Measurements from ENCODE around the gene SEL1L2. TPM values are rescaled to one million over a fixed set of nuclear protein-coding genes. Genes with fewer than 3 reads are reported as not detected.

Gene SEL1L2
- total RNA-seq, 6 experiments from 2014 or later: not detected

DNA sequence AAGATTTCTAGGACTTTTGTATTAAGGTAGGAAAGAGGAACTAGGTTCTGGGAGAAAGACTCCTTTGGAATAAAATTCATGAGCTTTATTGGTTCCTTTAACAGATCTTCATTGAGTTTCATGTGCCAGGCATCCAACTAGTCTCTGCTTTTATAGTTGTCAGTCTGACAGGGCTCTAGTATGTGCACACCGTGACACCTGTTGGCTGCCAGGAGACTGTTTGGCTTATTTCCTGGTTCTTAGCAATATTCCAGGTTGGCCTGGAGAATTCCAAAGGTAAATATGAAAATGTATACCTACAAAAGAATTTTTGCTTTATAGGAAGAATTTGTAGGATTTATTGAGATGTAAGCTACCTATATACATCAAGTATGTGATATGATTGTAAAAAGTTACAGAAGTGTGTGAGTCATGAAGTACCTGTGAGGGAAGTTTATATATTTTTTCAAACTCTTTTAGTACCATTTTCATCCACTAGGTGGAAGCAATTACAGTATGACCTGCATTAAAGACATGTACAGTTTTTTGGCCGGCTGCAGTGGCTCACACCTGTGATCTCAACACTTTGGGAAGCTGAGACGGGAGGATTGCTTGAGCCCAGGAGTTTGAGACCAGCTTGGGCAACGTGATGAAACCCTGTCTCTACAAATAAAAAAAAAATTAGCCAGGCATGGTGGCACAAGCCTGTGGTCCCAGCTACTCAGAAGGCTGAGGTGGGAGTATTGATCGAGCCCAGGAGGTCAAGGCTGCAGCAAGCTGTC, 170.3 kb downstream of the SEL1L2 start:
- Histone ChIP-seq H3K9me3 (no peaks in the 10 kb centered on the region), H3K4me1 (no peaks in the 10 kb centered on the region), H3K27ac (peak overlapping the region in 1 of 3 donors; percentile 37), H3K36me3 (peaks cover 0 to 27% (median 10%) of the 10 kb centered on the region in 4 donors), H3K27me3 (no peaks in the 10 kb centered on the region), H3K4me3 (no peak overlapping the region)
- WGBS (ENCODE audit: insufficient coverage, low coverage, low lambda C conversion rate, missing lambda C conversion rate): 25% methylated on average over 5 of the region's 5 CpGs
- DNase-seq (peak in 2 of 3 donors; percentile 22 to 60), ATAC-seq (peak; percentile 87 to 92 (median 89))
- intact Hi-C loops (cut with DNase I): loop anchor here in 1 of 2 donors (5.0 kb wide), 1 partner anchor 232 kb away; no protein-coding TSS in a partner anchor
- TF ChIP-seq, protein P1, sequence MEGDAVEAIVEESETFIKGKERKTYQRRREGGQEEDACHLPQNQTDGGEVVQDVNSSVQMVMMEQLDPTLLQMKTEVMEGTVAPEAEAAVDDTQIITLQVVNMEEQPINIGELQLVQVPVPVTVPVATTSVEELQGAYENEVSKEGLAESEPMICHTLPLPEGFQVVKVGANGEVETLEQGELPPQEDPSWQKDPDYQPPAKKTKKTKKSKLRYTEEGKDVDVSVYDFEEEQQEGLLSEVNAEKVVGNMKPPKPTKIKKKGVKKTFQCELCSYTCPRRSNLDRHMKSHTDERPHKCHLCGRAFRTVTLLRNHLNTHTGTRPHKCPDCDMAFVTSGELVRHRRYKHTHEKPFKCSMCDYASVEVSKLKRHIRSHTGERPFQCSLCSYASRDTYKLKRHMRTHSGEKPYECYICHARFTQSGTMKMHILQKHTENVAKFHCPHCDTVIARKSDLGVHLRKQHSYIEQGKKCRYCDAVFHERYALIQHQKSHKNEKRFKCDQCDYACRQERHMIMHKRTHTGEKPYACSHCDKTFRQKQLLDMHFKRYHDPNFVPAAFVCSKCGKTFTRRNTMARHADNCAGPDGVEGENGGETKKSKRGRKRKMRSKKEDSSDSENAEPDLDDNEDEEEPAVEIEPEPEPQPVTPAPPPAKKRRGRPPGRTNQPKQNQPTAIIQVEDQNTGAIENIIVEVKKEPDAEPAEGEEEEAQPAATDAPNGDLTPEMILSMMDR (IDR thresholded peaks at IDR 0.05): peak; percentile 63 to 74 (median 68)
- no peak for TF ChIP-seq POLR2A (IDR thresholded peaks at IDR 0.05)

DNA sequence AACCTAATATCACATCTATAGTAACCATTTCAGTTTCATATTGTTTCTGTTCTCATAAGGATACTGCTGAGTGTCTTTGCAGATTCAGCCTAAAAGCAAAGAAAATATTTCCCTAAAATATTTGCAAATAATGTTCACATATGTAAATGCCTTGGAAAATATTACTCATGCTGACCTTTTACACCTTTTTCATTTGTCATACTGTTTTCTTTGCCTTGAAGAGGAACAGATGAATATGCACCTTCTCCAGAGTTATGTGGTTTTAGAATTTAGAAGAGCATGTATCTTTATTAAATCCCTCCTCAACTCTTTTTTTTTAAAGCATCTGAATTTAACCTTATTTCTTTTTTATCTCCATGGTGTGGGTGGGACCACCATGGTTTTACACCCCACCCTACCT, 173.1 kb downstream of the SEL1L2 start:
- Histone ChIP-seq H3K36me3 (peaks cover 0 to 43% (median 10%) of the 10 kb centered on the region in 4 donors), H3K27me3 (no peaks in the 10 kb centered on the region), H3K27ac (no peak overlapping the region), H3K9me3 (no peaks in the 10 kb centered on the region), H3K4me1 (peaks cover 0 to 15% (median 8%) of the 10 kb centered on the region in 4 donors), H3K4me3 (no peak overlapping the region)
- TF ChIP-seq POLR2A (IDR thresholded peaks at IDR 0.05): no peak
- TF ChIP-seq, protein P1 (IDR thresholded peaks at IDR 0.05): no peak
- no peak for DNase-seq
- no peak for ATAC-seq
- intact Hi-C loops (cut with DNase I): no loop called here

DNA sequence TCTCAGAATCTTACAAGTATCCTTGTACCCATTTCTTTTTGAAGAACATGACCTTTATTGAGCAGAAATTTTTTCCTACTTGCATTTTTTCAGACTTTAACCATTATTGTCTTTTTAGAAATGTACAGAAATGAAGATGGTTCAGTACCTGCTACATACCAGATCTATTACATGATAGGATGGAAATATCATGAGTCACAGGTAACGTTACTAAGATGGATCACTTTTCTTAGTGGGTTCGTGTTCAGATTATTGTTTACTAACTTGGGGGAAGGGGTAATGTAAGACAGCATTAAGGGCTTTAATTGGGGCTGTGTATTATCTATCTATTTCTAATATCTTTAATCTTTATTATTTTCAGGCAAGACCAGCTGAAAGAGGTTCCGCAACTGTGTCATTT, 173.7 kb downstream of the SEL1L2 start:
- WGBS (ENCODE audit: insufficient coverage, low coverage, low lambda C conversion rate, missing lambda C conversion rate): 70% methylated on average over 3 of the region's 3 CpGs
- no peak for DNase-seq
- H3K4me3 ChIP-seq: no peak overlapping the region
- no peak overlapping the region for H3K27ac ChIP-seq
- peaks cover 0 to 48% (median 10%) of the 10 kb centered on the region in 4 donors for H3K36me3 ChIP-seq
- TF ChIP-seq POLR2A (IDR thresholded peaks at IDR 0.05): no peak
- TF ChIP-seq, protein P1 (IDR thresholded peaks at IDR 0.05): no peak
- H3K27me3 ChIP-seq: no peaks in the 10 kb centered on the region
- intact Hi-C loops (cut with DNase I): no loop called here
- ATAC-seq: no peak
- H3K4me1 ChIP-seq: peaks cover 0 to 15% (median 8%) of the 10 kb centered on the region in 4 donors
- H3K9me3 ChIP-seq: no peaks in the 10 kb centered on the region

DNA sequence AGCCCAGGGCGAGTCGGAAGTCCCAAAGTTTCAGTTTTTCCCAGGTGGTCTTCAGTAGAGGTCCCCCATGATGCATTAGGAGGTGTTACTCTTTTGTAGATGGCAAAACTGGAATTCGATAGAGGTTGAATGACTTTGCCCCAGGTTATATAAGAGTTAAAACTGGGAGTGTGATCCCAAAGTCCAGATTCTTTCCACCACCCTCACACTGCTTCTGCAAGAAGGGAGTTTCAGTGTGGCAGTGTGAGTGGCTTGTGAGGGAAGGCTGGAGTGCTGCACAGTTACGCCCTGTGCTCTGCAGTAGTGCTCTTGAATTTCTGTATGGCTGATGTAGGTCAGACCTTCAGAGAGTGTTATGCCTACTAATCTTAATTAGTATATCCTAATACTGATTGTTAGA, 175.7 kb downstream of the SEL1L2 start:
- peaks cover 2 to 69% (median 21%) of the 10 kb centered on the region in 4 donors for H3K36me3 ChIP-seq
- no peak overlapping the region for H3K27ac ChIP-seq
- 54% methylated on average over 4 of the region's 4 CpGs for WGBS (ENCODE audit: insufficient coverage, low coverage, low lambda C conversion rate, missing lambda C conversion rate)
- DNase-seq (peak in 1 of 3 donors; percentile 49), ATAC-seq (peak; percentile 50 to 81 (median 71))
- intact Hi-C loops (cut with DNase I): no loop called here
- H3K4me1 ChIP-seq: peaks cover 0 to 15% (median 8%) of the 10 kb centered on the region in 4 donors
- no peak for TF ChIP-seq POLR2A (IDR thresholded peaks at IDR 0.05)
- TF ChIP-seq, protein P1 (IDR thresholded peaks at IDR 0.05): no peak
- no peaks in the 10 kb centered on the region for H3K9me3 ChIP-seq
- no peak overlapping the region for H3K4me3 ChIP-seq
- H3K27me3 ChIP-seq: no peaks in the 10 kb centered on the region

All from right lobe of liver (tissue), 6 donors.